Measurements from ENCODE around the gene EN1.

- TF ChIP-seq CTCF (conservative IDR thresholded peaks at IDR 0.05; ENCODE audit: low read length) (no peak), EZH2phosphoT487 (IDR thresholded peaks at IDR 0.05; ENCODE audit: borderline replicate concordance, low read depth, low read length) (no peak)
Measured at GRCh38 chr2:118822572-118822971, 24.9 kb downstream of the EN1 start.

All from OCI-LY7 (cell line).